Measurements from ENCODE around the gene LCN1.
"Not testable (repeated sequence)": the region's sequence is repeated elsewhere in the genome, so short reads cannot be mapped to it uniquely, and the experiment has no call there.

LCN1 gene

GRCh38 chr9:135522137-135522877, 1.1 kb downstream of the LCN1 start:
- H3K4me1 ChIP-seq (ENCODE audit: control insufficient read depth in 1 of 2, insufficient read depth in 2 of 2, low read length in 2 of 2) = no peaks in the 10 kb centered on the region
- H3K9me3 ChIP-seq (ENCODE audit: control insufficient read depth in 1 of 2, low read length in 2 of 2) = no peaks in the 10 kb centered on the region
- no peaks in the 10 kb centered on the region for H3K27me3 ChIP-seq (ENCODE audit: low read depth, low read length)
- no peak overlapping the region for H3K27ac ChIP-seq (ENCODE audit: low read length)
- no peaks in the 10 kb centered on the region for H3K36me3 ChIP-seq (ENCODE audit: control insufficient read depth in 1 of 2, insufficient read depth in 2 of 2, low read length in 2 of 2)
- no peak overlapping the region for H3K4me3 ChIP-seq (ENCODE audit: low read depth in 1 of 2, low read length in 2 of 2)

- H3K27ac ChIP-seq (ENCODE audit: low read length) = no peak overlapping the region
- no peak overlapping the region for H3K4me3 ChIP-seq (ENCODE audit: low read depth in 1 of 2, low read length in 2 of 2)
- H3K9me3 ChIP-seq (ENCODE audit: control insufficient read depth in 1 of 2, low read length in 2 of 2) = no peaks in the 10 kb centered on the region
- no peaks in the 10 kb centered on the region for H3K4me1 ChIP-seq (ENCODE audit: control insufficient read depth in 1 of 2, insufficient read depth in 2 of 2, low read length in 2 of 2)
- H3K36me3 ChIP-seq (ENCODE audit: control insufficient read depth in 1 of 2, insufficient read depth in 2 of 2, low read length in 2 of 2) = no peaks in the 10 kb centered on the region
- H3K27me3 ChIP-seq (ENCODE audit: low read depth, low read length) = no peaks in the 10 kb centered on the region
These were observed 1.7 kb downstream of the LCN1 start for GRCh38 chr9:135522931-135523330.

- Histone ChIP-seq H3K4me1 (ENCODE audit: control insufficient read depth in 1 of 2, insufficient read depth in 2 of 2, low read length in 2 of 2) (no peaks in the 10 kb centered on the region), H3K36me3 (ENCODE audit: control insufficient read depth in 1 of 2, insufficient read depth in 2 of 2, low read length in 2 of 2) (no peaks in the 10 kb centered on the region), H3K4me3 (ENCODE audit: low read depth in 1 of 2, low read length in 2 of 2) (no peak overlapping the region), H3K27me3 (ENCODE audit: low read depth, low read length) (no peaks in the 10 kb centered on the region), H3K9me3 (ENCODE audit: control insufficient read depth in 1 of 2, low read length in 2 of 2) (no peaks in the 10 kb centered on the region), H3K27ac (ENCODE audit: low read length) (no peak overlapping the region)
These were observed 2.4 kb downstream of the LCN1 start for GRCh38 chr9:135523521-135524129.

- H3K4me1 ChIP-seq (ENCODE audit: control insufficient read depth in 1 of 2, insufficient read depth in 2 of 2, low read length in 2 of 2) = no peaks in the 10 kb centered on the region
- H3K4me3 ChIP-seq (ENCODE audit: low read depth in 1 of 2, low read length in 2 of 2) = no peak overlapping the region
- H3K9me3 ChIP-seq (ENCODE audit: control insufficient read depth in 1 of 2, low read length in 2 of 2) = peaks cover 0 to under 1% of the 10 kb centered on the region in 2 donors
- H3K36me3 ChIP-seq (ENCODE audit: control insufficient read depth in 1 of 2, insufficient read depth in 2 of 2, low read length in 2 of 2) = no peaks in the 10 kb centered on the region
- no peaks in the 10 kb centered on the region for H3K27me3 ChIP-seq (ENCODE audit: low read depth, low read length)
- no peak overlapping the region for H3K27ac ChIP-seq (ENCODE audit: low read length)
These were observed 3.1 kb downstream of the LCN1 start for GRCh38 chr9:135524130-135524861.

GRCh38 chr9:135525241-135526088, 4.2 kb downstream of the LCN1 start:
- H3K4me1 ChIP-seq (ENCODE audit: control insufficient read depth in 1 of 2, insufficient read depth in 2 of 2, low read length in 2 of 2) = no peaks in the 10 kb centered on the region
- no peaks in the 10 kb centered on the region for H3K36me3 ChIP-seq (ENCODE audit: control insufficient read depth in 1 of 2, insufficient read depth in 2 of 2, low read length in 2 of 2)
- H3K9me3 ChIP-seq (ENCODE audit: control insufficient read depth in 1 of 2, low read length in 2 of 2) = peaks cover 0 to 3% of the 10 kb centered on the region in 2 donors
- H3K4me3 ChIP-seq (ENCODE audit: low read depth in 1 of 2, low read length in 2 of 2) = no peak overlapping the region
- no peak overlapping the region for H3K27ac ChIP-seq (ENCODE audit: low read length)
- no peaks in the 10 kb centered on the region for H3K27me3 ChIP-seq (ENCODE audit: low read depth, low read length)

- Histone ChIP-seq H3K27ac (ENCODE audit: low read length) (no peak overlapping the region), H3K4me1 (ENCODE audit: control insufficient read depth in 1 of 2, insufficient read depth in 2 of 2, low read length in 2 of 2) (no peaks in the 10 kb centered on the region), H3K4me3 (ENCODE audit: low read depth in 1 of 2, low read length in 2 of 2) (no peak overlapping the region), H3K36me3 (ENCODE audit: control insufficient read depth in 1 of 2, insufficient read depth in 2 of 2, low read length in 2 of 2) (no peaks in the 10 kb centered on the region), H3K9me3 (ENCODE audit: control insufficient read depth in 1 of 2, low read length in 2 of 2) (peaks cover 0 to 3% of the 10 kb centered on the region in 2 donors), H3K27me3 (ENCODE audit: low read depth, low read length) (no peaks in the 10 kb centered on the region)
These were observed 5.0 kb downstream of the LCN1 start for GRCh38 chr9:135526089-135526729.

GRCh38 chr9:135526730-135527571, 5.7 kb downstream of the LCN1 start:
- H3K27me3 ChIP-seq (ENCODE audit: low read depth, low read length) = no peaks in the 10 kb centered on the region

GRCh38 chr9:135528842-135529435, 7.7 kb downstream of the LCN1 start:
- H3K27me3 ChIP-seq (ENCODE audit: low read depth, low read length); H3K4me3 ChIP-seq (ENCODE audit: low read depth in 1 of 2, low read length in 2 of 2); H3K9me3 ChIP-seq (ENCODE audit: control insufficient read depth in 1 of 2, low read length in 2 of 2); H3K36me3 ChIP-seq (ENCODE audit: control insufficient read depth in 1 of 2, insufficient read depth in 2 of 2, low read length in 2 of 2); H3K27ac ChIP-seq (ENCODE audit: low read length); H3K4me1 ChIP-seq (ENCODE audit: control insufficient read depth in 1 of 2, insufficient read depth in 2 of 2, low read length in 2 of 2): not testable (repeated sequence)

More at GRCh38 chr9:135526730-135527571, 5.7 kb downstream of the LCN1 start:
- H3K4me3 ChIP-seq (ENCODE audit: low read depth in 1 of 2, low read length in 2 of 2) = no peak overlapping the region
- no peak overlapping the region for H3K27ac ChIP-seq (ENCODE audit: low read length)
- H3K4me1 ChIP-seq (ENCODE audit: control insufficient read depth in 1 of 2, insufficient read depth in 2 of 2, low read length in 2 of 2) = no peaks in the 10 kb centered on the region
- H3K9me3 ChIP-seq (ENCODE audit: control insufficient read depth in 1 of 2, low read length in 2 of 2) = peaks cover 0 to 3% of the 10 kb centered on the region in 2 donors
- H3K36me3 ChIP-seq (ENCODE audit: control insufficient read depth in 1 of 2, insufficient read depth in 2 of 2, low read length in 2 of 2) = no peaks in the 10 kb centered on the region

GRCh38 chr9:135530146-135530545, 8.9 kb downstream of the LCN1 start:
- H3K4me1 ChIP-seq (ENCODE audit: control insufficient read depth in 1 of 2, insufficient read depth in 2 of 2, low read length in 2 of 2) = no peaks in the 10 kb centered on the region
- H3K9me3 ChIP-seq (ENCODE audit: control insufficient read depth in 1 of 2, low read length in 2 of 2) = peaks cover 0 to 3% of the 10 kb centered on the region in 2 donors
- no peaks in the 10 kb centered on the region for H3K27me3 ChIP-seq (ENCODE audit: low read depth, low read length)
- no peak overlapping the region for H3K4me3 ChIP-seq (ENCODE audit: low read depth in 1 of 2, low read length in 2 of 2)
- no peaks in the 10 kb centered on the region for H3K36me3 ChIP-seq (ENCODE audit: control insufficient read depth in 1 of 2, insufficient read depth in 2 of 2, low read length in 2 of 2)
- no peak overlapping the region for H3K27ac ChIP-seq (ENCODE audit: low read length)

GRCh38 chr9:135531096-135531495, 9.9 kb downstream of the LCN1 start:
- H3K4me1 ChIP-seq (ENCODE audit: control insufficient read depth in 1 of 2, insufficient read depth in 2 of 2, low read length in 2 of 2) = no peaks in the 10 kb centered on the region
- H3K27ac ChIP-seq (ENCODE audit: low read length) = no peak overlapping the region
- no peak overlapping the region for H3K4me3 ChIP-seq (ENCODE audit: low read depth in 1 of 2, low read length in 2 of 2)
- H3K36me3 ChIP-seq (ENCODE audit: control insufficient read depth in 1 of 2, insufficient read depth in 2 of 2, low read length in 2 of 2) = no peaks in the 10 kb centered on the region
- peaks cover 0 to 3% of the 10 kb centered on the region in 2 donors for H3K9me3 ChIP-seq (ENCODE audit: control insufficient read depth in 1 of 2, low read length in 2 of 2)
- H3K27me3 ChIP-seq (ENCODE audit: low read depth, low read length) = no peaks in the 10 kb centered on the region
